SK-N-MC (cell line): ENCODE data around the gene ACAD11.

Experiments
- EZH2 ChIP-seq: fragments of 200-600 bp; sonication (generic); IDR thresholded peaks from one replicate; pipeline ENCODE4 v1.6.1; 2017; ENCODE audit warnings: antibody characterized with exemption
- POLR2AphosphoS5 ChIP-seq: IDR thresholded peaks from 2 replicates; pipeline ENCODE4 v1.6.1; 2012; ENCODE audit warnings: mild to moderate bottlenecking, low read depth, low read length, borderline replicate concordance

DNA sequence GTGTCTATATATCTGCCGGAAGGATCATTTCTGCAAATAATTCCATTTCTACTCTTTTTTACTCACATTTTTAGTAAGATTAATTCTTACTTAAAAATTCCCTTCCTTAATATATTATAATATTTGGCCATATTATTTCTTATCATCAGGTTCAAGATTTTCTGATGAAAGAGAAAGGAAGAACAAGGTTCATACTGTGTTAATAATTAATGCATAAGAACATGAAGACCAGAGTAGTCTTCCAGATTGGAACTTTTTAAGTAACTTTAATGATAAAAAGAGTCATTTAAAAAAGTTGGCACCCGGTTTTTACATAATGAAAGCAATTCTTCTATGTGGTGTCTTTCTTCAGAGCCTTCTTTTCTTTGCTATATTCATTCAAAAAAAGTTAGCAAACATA is 61.9 kb downstream of the ACAD11 start:
- no peak for TF ChIP-seq EZH2
- no peak for TF ChIP-seq POLR2AphosphoS5
